ENCODE data around the gene NUDT19.
"Not testable (repeated sequence)": the region's sequence is repeated elsewhere in the genome, so short reads cannot be mapped to it uniquely, and the experiment has no call there.

The NUDT19 gene

DNA sequence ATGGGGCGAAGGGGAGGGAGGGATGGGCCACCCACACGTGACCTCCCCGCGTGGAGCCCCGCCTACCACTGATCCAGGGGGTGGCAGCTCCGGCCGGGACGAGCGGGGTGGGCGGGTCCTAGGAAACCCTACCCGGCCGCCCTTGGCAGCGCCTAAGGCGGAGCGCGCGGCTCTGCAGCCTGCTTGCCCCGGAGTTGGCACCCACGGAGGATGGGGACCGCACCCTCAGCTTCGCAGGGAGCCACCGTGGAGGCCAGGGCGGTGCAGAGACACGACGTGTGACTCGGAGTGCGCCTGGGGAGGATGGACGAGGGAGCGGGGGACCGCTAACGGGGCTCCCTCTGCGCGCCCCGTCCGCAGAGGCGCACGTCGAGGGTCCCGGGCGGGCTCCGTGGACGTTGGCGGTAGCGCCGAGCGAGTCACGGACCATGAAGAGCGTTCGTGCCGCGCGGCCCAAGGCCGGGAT, 15.9 kb upstream of the NUDT19 start, which contains the start of gene RGS9BP:
TSS of gene RGS9BP (plus strand) at position 129 of the 466 bp plus-strand sequence. CDS start 416 bp downstream, outside the sequence.
- peak; percentile 72 to 92 for DNase-seq

DNA sequence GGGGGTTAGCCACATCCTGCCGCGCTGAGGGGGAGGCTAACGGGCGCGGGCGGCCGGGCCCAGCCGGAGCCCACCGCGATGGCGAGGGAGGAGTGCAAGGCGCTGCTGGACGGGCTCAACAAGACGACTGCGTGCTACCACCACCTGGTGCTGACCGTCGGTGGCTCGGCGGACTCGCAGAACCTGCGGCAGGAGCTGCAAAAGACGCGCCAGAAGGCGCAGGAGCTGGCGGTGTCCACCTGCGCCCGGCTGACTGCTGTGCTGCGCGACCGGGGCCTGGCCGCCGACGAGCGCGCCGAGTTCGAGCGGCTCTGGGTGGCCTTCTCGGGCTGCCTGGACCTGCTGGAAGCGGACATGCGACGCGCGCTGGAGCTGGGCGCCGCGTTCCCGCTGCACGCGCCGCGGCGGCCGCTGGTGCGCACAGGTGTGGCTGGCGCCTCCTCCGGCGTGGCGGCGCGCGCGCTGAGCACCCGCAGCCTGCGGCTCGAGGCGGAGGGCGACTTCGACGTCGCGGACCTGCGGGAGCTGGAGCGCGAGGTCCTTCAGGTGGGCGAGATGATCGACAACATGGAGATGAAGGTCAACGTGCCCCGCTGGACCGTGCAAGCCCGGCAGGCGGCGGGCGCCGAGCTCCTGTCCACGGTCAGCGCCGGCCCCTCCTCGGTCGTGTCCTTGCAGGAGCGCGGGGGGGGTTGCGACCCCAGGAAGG, 15.3 kb upstream of the NUDT19 start:
- DNase-seq, result peak in 1 of 2 experiments; percentile 80

- DNase-seq, result no peak
Measured at GRCh38 chr19:32676895-32677359, 14.7 kb upstream of the NUDT19 start.

DNA sequence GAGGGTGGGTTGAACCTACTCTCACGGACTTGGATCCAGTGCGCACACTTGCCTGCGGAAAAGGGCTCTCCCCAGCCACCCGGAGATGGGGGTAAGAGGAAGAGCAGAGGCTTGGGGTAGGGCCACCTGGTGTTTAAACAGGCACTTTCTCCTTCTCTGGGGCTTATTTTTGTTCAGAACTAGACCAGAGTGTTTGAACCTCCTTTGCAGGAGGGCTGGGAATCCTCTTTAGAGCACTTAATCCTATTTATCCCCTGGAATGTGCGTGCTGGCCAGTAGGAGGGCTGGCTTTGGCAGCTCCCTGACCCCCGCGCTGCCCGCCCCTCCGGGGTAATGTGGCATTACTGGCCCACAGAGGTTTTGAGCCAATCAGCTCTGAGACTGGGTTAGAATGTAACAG, 14.0 kb upstream of the NUDT19 start:
- DNase-seq, result no peak

DNA sequence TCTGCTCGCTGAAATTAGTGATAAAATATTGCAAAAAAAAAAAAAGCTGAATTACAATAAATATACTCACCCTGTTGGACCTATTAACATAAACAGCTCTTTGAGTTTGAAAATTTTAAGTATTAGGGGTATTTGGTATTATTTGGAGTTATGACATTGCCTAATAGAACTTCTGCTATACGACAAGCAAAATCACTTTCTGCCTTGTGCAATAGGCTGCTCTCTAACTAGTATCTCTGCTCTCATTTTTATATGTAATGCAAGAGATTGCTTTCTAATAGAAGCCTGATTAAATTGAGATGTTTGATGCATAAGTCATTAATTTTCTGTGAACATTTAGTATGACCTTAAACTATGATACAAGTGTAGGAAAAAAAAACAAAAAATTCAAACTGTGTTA, 10.6 kb upstream of the NUDT19 start:
- no peak for DNase-seq

DNA sequence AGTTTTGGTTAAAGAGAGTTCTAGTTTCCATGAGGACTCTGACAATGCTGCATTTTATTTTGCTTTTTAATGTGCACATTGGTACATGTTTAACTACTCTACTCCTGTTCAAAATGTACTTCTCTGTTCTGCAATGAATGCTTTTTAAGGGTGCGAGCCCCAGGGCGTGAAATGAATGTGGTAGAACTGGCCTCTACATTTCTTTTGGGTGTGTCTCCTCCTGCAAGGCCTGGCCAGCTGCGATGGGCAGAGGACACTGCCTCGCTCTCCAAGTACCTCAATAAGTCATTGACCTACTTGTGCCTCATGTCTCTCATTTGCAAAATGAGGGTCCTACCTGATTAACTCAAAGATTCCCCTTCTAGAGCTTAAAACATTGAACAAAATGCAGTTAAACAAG, 9.3 kb upstream of the NUDT19 start:
- no peak for DNase-seq

- DNase-seq, result no peak
Measured at GRCh38 chr19:32686847-32687475, 4.7 kb upstream of the NUDT19 start.

DNA sequence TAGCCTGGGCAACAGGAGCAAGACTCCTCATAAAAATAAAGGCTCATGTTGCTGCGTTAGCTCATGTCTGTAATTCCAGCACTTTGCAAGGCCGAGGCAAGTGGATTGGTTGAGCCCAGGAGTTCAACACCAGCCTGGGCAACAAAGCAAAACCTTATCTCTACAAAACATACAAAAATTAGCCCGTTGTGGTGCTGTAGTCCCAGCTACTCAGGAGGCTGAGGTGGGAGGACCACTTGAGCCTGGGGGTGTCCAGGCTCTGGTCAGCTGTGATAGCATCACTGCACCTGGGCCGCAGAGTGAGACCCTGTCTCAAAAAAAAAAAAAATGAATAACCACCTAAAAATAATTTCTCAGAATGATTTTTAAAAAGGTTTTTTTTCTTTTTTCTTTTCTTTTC, 3.9 kb upstream of the NUDT19 start:
- DNase-seq, result no peak

DNA sequence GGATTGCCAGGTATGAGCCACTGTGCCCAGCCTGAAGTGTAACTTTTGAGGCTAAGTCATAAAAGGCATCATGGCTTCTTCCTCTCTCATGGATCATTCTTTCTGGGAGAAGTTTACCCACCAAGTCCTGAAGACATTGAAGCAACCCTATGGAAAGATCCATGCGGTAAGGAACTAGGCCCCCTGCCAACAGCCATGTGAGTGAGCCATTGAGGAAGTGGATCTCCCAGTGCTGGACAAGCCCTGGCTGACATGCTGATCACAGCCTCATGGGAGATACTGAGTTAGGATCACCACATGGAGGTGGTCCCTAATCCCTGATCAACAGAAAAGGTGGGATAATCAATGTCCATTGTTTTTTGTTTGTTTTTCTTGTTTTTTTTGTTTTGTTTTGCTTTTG, 3.3 kb upstream of the NUDT19 start:
- no peak for DNase-seq

GRCh38 chr19:32691952-32692726, 518 bp downstream of the NUDT19 start:
- peak; percentile 49 to 90 for DNase-seq

DNA sequence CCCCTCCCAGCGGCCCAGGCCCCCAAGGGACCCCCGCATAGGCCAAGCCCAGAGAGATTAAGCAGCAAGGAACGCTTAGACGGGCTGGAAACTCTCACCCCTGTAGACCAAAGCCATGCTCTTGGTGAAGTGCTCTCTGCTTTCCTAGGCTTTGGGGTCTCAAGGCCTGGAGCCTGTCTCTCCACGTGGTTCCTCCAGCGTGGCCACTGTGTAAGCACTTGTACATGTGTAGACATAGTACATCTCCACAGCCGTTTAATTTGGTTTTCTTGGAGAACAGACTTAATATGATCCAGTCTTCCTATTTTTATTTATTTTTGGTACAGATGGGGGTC, 1.1 kb downstream of the NUDT19 start:
- DNase-seq, result peak in 1 of 2 experiments; percentile 61

GRCh38 chr19:32693151-32694108, 1.8 kb downstream of the NUDT19 start:
- DNase-seq, result peak in 1 of 2 experiments; percentile 37

DNA sequence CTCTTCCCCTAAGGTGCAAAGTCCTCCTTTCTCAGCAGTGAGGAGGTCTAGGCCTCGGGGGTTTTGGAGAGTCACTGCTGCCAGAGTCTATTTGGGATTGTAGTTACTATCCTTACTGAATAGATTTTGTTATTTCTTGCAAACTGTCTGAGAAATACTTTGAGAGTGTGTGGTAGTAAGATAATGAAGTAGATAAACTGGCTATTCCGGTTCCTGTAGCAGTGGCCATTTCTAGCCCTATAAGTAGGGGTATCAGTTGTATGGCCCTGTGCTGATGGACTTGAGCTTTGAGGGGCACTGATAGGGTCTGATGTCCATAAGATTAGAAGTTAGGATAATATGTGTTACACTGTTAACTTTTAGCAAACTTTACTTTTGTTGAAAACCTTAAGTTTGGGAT, 2.7 kb downstream of the NUDT19 start:
- DNase-seq, result peak in 1 of 2 experiments; percentile 58

DNA sequence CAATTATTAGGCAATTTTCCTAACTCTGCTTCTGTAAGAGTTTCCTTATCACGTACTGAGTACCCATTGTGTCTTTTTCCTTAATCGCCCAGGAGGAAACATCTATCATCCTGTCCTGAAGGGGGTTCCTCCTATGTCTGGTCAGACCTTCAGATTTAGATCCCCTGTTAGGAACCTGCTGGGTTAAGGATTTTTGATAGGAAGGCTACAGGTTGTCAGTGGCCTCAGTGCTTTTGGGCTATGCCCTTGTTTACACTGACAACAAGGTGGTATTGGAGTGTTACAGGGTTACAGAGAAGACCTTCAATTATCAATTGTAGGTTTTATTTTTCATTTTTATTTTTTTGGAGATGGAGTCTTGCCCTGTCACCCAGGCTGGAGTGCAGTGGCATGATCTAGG, 3.2 kb downstream of the NUDT19 start:
- not testable (repeated sequence) for DNase-seq

GRCh38 chr19:32695506-32695905, 3.9 kb downstream of the NUDT19 start:
- DNase-seq, result not testable (repeated sequence)

DNA sequence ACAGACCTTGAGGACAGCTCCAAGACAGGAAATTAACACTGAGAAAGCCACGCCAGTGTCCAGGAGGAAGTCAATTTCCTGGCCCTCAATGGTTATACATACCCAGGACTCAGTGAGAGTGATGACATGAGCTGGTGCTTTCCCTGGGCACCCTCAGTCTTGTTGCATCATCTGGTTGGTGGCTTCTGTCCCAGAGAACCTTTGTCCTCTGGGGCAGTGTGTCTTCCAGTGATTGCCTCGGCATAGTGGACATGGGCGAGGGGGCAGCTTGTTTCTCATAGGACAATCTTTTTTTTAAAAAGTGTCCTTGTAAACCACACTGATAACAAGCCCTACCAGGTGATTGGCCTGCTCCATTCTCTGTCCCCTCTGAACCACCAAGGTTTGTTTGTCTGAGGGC, 5.2 kb downstream of the NUDT19 start:
- not testable (repeated sequence) for DNase-seq

DNA sequence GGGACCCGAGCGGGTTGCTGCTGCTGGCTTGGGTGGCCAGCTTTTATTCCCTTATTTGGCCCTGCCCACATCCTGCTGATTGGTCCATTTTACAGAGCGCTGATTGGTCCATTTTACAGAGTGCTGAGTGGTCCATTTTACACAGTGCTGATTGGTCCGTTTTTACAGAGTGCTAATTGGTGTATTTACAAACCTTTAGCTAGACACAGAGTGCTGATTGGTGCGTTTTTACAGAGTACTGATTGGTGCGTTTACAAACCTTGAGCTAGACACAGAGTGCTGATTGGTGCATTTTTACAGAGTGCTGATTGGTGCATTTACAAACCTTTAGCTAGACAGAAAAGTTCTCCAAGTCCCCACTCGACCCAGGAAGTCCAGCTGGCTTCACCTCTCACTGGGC, 8.5 kb downstream of the NUDT19 start:
- not testable (repeated sequence) for DNase-seq

DNA sequence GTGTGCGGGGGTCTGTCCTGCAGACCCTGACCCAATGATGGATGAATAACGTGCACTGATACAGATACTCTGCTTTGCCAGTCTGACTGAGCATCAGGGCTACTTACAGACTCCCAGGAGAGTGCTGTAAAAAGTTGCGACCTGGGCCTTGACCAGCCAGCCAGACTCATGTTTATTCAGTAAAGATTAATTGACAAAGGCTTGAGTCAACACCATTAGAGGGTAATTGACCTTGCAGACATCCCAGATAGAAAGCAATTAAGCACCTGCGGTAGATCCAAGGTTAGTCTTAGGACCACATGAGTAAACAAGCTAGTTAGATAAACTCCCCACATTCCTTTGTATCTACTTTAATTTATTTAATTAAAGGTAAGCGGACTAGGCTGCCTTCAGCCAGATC, 10.4 kb downstream of the NUDT19 start:
- peak in 1 of 2 experiments; percentile 54 for DNase-seq

- DNase-seq, result not testable (repeated sequence)
Measured at GRCh38 chr19:32704006-32704405, 12.4 kb downstream of the NUDT19 start.

DNA sequence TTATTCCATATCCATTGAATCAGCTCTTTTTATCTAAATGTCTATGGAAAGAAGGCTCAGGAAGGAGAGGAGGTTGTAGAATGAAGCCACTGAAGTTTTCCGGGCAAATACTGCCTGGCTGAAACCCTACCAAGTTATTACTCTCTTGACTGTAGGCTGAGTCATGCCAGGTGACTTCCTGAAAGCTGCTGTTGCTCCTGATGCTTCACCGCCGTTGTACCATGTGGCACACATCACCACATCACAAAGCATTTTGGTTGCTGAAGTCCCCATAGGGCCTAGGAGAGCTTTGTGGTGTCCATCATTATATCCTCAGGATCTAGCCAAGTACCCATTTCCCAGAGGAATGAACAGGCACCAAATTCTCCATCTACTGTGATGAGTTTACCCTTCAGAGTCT, 16.8 kb downstream of the NUDT19 start:
- no peak for DNase-seq

GRCh38 chr19:32709032-32709431, 17.4 kb downstream of the NUDT19 start:
- DNase-seq, result no peak

DNA sequence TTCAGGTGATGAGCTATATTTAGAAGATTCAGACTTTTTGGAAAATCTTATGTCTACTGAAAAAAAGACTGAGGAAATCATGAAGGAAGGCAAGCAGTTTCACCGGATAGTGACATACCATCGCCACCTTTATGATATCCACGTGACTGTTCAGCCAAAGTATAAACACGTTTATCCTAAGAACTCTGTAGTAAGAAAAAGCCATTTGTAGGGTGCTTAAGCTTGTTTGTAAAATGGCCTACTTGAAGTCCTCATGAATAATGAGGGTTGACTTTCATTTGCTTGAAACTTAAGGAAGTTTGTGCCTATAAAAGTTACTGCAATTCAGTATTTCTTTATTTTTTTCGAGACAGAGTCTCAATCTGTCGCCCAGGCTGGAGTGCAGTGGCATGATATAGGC, 20.1 kb downstream of the NUDT19 start:
- DNase-seq, result no peak
